ENCODE results near the gene RNF220.

RNF220 gene

DNA sequence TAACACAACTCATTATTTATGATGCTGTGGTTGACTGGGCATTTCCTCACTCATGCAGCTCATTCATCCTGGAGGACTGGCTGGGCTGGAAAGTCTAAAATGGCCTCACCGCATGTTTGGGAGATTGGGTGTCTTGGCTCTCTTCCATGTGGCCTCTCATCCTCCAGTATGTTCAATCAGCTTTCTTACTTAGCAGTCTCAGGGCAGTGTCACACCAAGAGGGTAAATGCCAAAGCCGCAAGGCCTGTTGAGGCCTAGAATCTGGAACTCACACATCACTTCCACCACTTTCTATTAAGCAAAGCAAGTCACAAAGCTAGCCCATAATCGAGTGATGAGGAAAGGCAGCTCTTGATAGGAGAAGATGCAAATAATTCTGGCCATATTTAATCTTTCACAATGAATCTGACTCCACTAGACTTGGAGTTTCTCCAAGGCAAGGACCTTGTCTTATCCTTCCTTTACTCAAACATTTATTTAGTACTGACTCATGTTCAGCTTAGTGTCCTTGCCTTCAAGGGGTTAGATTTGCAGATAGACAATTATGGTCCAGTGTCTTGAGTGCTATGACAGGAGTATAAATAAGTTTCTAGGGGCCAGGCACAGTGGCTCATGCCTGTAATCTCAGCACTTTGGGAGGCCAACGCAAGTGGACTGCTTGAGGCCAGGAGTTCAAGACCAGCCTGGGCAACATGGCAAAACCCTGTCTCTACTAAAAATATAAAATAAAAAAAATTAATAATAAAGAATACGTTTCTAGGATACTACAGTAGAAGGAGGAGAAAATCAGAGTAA is 224.1 kb downstream of the RNF220 start:
- TF ChIP-seq, protein P1, sequence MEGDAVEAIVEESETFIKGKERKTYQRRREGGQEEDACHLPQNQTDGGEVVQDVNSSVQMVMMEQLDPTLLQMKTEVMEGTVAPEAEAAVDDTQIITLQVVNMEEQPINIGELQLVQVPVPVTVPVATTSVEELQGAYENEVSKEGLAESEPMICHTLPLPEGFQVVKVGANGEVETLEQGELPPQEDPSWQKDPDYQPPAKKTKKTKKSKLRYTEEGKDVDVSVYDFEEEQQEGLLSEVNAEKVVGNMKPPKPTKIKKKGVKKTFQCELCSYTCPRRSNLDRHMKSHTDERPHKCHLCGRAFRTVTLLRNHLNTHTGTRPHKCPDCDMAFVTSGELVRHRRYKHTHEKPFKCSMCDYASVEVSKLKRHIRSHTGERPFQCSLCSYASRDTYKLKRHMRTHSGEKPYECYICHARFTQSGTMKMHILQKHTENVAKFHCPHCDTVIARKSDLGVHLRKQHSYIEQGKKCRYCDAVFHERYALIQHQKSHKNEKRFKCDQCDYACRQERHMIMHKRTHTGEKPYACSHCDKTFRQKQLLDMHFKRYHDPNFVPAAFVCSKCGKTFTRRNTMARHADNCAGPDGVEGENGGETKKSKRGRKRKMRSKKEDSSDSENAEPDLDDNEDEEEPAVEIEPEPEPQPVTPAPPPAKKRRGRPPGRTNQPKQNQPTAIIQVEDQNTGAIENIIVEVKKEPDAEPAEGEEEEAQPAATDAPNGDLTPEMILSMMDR (conservative IDR thresholded peaks at IDR 0.05) = no peak
- no peak overlapping the region for H3K27ac ChIP-seq

DNA sequence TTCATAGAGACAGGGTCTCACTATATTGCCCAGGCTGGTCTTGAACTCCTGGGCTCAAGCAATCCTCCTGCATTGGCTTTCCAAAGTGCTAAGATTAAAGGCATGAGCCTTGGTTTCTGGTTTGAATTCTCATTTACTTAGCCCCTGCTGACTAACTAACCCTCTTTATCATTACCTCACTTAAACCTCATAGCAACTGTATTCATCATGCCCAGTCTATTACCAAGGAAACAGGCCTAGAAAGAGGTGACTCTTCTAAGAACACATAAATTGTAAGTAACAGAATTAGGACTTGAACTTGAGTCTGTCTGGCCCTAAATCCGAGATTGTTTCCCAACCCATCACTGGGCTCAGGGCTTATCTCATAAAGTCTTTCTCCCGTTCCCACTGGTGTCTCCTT is 225.1 kb downstream of the RNF220 start:
- TF ChIP-seq, protein P1 (conservative IDR thresholded peaks at IDR 0.05) = no peak
- H3K27ac ChIP-seq = no peak overlapping the region

DNA sequence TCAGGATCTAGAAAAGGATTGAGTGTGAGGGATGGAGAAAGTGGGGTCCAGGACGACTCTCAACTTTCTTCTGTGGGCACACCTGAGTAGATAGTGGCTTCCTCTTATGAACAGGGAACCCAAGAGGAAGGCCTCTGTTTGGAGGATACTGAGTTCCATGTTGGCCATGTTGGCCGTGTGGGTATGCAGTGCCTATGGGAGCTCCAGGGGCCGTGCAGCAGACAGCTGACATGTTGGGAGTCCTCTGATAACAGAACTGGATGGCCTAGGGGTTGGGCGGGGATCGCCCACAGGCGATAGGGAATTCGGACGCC is 226.2 kb downstream of the RNF220 start:
- H3K27ac ChIP-seq = peak overlapping the region; percentile 92
- TF ChIP-seq, protein P1 (conservative IDR thresholded peaks at IDR 0.05) = no peak

DNA sequence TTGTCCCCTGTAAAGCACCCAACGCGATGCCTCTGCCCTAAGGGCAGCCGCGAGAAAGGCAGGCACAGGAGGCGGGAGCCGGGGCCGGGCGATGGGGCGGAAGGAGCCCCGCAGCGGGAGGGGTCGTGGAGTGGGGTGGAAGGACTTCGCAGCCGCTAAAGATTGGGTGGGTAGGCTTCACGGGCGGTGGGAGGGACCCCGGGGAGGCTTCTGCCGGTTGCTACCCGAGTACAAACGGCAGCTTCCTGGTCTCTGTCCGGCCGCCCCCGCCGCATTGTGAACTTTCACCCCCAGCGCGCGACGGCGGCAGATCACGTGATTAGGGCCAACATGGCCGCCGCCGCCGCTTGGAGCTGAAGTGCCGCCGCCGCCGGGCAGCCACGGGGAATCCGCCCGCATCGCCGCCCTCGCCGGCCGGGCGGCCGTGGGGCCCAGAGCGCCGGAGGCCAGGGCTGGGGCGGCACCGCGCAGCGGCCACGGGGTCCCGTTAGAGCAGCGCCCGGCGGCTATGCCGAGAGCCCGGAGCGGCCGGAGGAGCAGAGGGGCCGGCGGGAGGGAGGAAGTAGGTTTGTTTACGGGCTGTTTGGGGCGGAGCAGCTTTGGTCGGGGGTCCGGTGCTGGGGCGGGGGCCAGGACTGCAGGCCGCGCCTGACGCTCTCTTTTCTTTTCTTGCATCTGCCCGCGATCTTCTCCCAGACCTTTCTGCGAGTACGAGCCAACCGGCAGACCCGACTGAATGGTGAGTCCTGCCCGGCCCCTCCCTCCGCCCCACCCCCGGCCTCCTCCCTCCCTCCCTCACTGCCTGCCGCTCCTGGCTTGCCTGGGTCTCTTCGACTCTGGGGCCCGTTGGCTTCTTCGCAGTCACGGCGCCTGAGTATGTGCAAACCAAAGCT is 226.8 kb downstream of the RNF220 start:
- H3K27ac ChIP-seq = peak overlapping the region; percentile 92
- TF ChIP-seq, protein P1 (conservative IDR thresholded peaks at IDR 0.05) = no peak

DNA sequence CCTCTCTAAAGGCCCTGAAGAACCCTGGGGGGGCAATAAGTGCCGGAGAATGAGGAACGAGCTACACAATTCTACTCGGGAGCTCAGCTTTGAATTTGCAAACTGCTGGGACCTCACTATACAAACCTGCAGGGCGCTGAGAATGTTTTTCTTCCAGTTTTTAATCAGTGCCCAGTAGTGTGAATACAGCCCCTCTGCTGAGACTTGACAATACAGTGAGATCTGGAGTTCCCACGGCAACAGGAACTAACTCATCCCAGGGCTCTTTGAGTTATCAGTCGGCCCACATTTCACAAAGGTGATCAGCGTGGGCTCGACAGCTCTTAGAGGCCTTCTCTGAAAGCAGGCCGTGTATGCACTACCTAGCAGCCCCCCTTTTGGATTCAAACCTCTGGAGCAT is 227.5 kb downstream of the RNF220 start:
- TF ChIP-seq, protein P1 (conservative IDR thresholded peaks at IDR 0.05) = no peak
- H3K27ac ChIP-seq = peak overlapping the region; percentile 92

DNA sequence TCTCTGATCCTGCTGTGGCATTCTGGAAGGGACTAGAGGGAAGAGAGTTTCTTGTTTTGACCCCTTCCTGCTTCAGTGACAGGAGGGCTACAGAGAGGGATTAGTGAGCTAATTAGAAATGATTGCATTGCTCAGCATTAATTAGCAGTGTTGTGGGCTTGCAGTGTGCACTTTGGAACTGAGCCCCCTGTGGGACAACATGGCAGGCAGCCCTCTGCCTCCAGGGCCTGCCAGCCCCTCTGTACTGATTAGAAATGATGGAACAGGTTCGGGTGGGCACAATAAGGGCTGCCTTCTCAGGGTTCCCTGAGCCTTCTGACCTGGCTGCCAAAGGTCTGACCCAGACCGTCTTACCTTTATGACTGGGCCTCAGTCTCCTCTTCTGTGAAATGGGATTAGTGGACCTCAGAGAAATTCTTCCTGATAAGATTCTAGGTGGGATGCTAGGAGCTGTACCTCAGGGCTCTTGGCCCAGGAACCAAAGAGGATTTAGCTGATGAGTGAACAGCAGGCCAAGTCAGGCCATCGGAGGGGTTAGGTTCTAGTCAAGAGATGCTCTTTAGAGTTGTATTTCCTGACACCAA is 229.6 kb downstream of the RNF220 start:
- H3K27ac ChIP-seq = no peak overlapping the region
- TF ChIP-seq, protein P1 (conservative IDR thresholded peaks at IDR 0.05) = no peak

DNA sequence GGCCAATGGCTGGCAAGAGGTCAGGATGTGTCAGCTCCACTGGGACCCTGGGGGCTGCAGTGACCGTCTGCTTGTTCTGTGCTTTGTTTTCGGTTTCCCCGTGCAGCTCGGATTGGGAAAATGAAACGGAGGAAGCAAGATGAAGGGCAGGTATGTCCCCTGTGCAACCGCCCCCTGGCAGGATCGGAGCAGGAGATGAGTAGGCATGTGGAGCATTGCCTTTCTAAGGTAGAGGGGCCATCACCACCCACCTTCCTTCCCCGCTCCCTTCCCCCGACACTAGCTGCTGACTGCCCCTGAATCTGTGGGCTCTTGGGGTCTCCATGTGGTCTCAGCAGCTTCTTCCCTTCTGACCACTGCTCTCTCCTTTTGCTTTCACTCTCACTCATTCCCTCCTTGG is 230.4 kb downstream of the RNF220 start:
- TF ChIP-seq, protein P1 (conservative IDR thresholded peaks at IDR 0.05) = no peak
- H3K27ac ChIP-seq = no peak overlapping the region

Data from VCaP (cell line).